HG02884 (cell line): ENCODE measurements around the gene MPPED1.

Source experiments
- ATAC-seq: cut with Tn5 transposase; IDR thresholded peaks from one replicate; pipeline ENCODE4 v1.9.1; 2021; ENCODE audit warnings: mild to moderate bottlenecking, moderate library complexity; ENCODE audit not compliant: unreplicated experiment

MPPED1 gene

GRCh38 chr22:43514476-43515157 lies 102.8 kb downstream of the MPPED1 start:
- no peak for ATAC-seq

GRCh38 chr22:43515411-43515810 lies 103.6 kb downstream of the MPPED1 start:
- ATAC-seq, result no peak

- no peak for ATAC-seq
Measured at GRCh38 chr22:43515902-43516301, 104.1 kb downstream of the MPPED1 start.

- ATAC-seq, result no peak
Measured at GRCh38 chr22:43516386-43516785, 104.6 kb downstream of the MPPED1 start.

GRCh38 chr22:43516996-43517635 lies 105.3 kb downstream of the MPPED1 start:
- ATAC-seq, result no peak

- no peak for ATAC-seq
Measured at GRCh38 chr22:43520632-43521039, 108.8 kb downstream of the MPPED1 start.

- no peak for ATAC-seq
Measured at GRCh38 chr22:43521716-43522115, 109.9 kb downstream of the MPPED1 start.

- no peak for ATAC-seq
Measured at GRCh38 chr22:43526117-43526655, 114.4 kb downstream of the MPPED1 start.

GRCh38 chr22:43526946-43527345 lies 115.1 kb downstream of the MPPED1 start:
- no peak for ATAC-seq

- ATAC-seq, result no peak
Measured at GRCh38 chr22:43528601-43529360, 117.0 kb downstream of the MPPED1 start.

GRCh38 chr22:43529461-43529860 lies 117.6 kb downstream of the MPPED1 start:
- ATAC-seq, result no peak

- ATAC-seq, result no peak
Measured at GRCh38 chr22:43529934-43530333, 118.1 kb downstream of the MPPED1 start.

- no peak for ATAC-seq
Measured at GRCh38 chr22:43530349-43531201, 118.8 kb downstream of the MPPED1 start.

- no peak for ATAC-seq
Measured at GRCh38 chr22:43531651-43532050, 119.8 kb downstream of the MPPED1 start.

GRCh38 chr22:43532301-43533155 lies 120.7 kb downstream of the MPPED1 start:
- ATAC-seq, result no peak

GRCh38 chr22:43533156-43533530 lies 121.3 kb downstream of the MPPED1 start:
- no peak for ATAC-seq

- ATAC-seq, result no peak
Measured at GRCh38 chr22:43533656-43534428, 122.0 kb downstream of the MPPED1 start.

GRCh38 chr22:43534916-43535315 lies 123.1 kb downstream of the MPPED1 start:
- no peak for ATAC-seq

- no peak for ATAC-seq
Measured at GRCh38 chr22:43535336-43535735, 123.5 kb downstream of the MPPED1 start.
